Fibroblast of skin of abdomen (primary cell): ENCODE results near the gene ISG15. TPM values are rescaled to one million over a fixed set of nuclear protein-coding genes. Genes with fewer than 3 reads are reported as not detected.

Experiments
- DNase-seq: peaks from one replicate; pipeline ENCODE4 v3.0.0-alpha.2; 2013
- polyA plus RNA-seq, 2 experiments: library from polyadenylated mRNA; unstranded; fragments of 120-200 nt; gene quantifications; one replicate each; pipeline ENCODE4 v1.2.1, GENCODE V29; 2013; ENCODE audit not compliant: insufficient read length in 2 of 2

The ISG15 gene
- 48.7 TPM for polyA plus RNA-seq (2013, experiment 1 of 2; ENCODE audit: insufficient read length)
- polyA plus RNA-seq (2013, experiment 2 of 2; ENCODE audit: insufficient read length): 52.8 TPM

DNA sequence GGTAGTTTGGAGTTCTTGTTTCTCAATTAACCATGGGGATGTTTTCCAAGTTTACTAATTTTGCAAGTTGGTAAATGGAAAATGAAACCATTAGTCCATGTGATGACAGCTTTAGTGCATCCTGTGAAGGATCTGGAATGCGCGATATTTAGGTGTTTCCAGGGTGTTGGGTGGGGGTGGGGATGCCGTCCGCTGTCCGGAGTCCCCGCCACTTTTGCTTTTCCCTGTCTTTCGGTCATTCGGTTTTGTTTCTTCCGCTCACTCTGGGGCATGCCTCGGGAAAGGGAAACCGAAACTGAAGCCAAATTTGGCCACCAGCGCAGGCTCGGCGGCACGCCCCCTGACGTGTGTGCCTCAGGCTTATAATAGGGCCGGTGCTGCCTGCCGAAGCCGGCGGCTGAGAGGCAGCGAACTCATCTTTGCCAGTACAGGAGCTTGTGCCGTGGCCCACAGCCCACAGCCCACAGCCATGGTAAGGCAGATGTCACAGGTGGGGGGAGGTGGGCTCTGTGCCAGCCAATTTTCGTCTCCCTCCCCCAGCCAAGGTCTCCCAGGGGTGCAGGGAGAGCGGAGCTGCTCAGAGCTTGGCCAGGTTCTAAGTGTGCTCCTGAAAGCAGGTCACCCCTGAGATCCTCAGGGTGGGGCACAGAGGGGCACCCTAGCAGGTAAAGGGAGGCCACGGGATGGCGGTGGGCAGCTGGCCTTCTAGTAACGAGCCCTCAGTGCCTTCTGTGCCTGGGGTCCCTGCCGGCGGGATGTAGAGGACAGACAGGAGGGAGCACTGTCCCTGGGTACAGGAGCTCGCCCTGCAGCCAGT, at the start of gene ISG15:
Gene ISG15, plus strand, starts transcription at position 393 of the 817 bp plus-strand sequence. Its CDS starts 77 bp downstream, at position 470.
- DNase-seq: peak; percentile 81

DNA sequence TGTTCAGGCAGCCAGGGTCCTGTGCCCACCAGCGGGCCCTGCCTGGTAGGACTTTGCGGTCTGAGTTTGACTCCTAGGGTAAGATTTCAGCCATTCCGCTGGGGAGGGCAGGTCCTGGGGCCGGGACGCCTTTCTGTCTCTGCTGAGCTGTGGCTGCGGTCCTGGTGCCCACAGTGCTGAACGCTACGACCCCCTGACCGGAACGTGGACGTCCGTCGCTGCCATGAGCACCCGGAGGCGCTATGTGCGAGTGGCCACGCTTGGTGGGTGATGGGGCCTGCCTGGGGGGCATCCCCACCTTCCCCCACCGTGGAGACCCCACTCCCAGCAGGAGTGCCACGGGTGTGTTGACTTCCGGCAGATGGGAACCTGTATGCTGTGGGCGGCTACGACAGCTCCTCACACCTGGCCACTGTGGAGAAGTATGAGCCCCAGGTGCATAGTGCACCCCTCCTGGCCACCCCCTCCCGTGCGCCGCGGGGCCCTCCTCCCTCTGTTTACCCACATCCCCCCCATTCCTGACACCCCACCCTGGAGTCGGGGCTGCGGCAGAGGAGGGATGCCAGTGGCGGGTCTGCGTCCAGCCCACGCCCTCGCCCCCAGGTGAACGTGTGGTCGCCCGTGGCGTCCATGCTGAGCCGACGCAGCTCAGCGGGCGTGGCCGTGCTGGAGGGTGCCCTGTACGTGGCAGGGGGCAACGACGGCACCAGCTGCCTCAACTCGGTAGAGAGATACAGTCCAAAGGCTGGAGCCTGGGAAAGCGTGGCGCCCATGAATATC, 49.4 kb upstream of the ISG15 start:
- DNase-seq: no peak

DNA sequence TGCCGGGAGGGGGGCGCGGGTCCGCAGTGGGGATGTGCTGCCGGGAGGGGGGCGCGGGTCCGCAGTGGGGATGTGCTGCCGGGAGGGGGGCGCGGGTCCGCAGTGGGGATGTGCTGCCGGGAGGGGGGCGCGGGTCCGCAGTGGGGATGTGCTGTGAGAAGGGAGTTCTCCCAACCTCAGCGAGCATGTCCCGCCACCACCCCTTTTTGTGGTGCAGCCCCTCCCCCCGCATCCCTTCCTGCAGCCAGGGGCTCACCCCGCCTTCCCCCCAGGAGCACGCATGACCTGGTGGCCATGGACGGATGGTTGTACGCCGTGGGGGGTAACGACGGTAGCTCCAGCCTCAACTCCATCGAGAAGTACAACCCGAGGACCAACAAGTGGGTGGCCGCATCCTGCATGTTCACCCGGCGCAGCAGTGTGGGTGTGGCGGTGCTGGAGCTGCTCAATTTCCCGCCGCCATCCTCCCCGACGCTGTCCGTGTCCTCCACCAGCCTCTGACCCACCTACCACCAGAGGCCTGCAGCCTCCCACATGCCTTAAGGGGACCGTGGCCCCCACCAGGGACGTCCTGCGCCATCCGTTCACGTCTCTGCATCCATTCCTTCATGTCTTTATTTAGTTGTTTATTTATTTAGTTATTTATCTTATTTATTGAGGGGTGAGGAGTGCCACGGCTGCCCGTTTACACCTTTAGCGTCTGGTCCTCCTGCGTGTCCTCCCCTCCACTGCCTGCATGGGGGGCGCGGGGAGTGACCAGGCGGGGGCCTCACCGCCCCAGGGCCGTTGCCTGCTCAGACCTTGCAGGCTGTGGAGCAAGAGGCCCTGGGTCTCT, 48.4 kb upstream of the ISG15 start:
- DNase-seq: no peak

DNA sequence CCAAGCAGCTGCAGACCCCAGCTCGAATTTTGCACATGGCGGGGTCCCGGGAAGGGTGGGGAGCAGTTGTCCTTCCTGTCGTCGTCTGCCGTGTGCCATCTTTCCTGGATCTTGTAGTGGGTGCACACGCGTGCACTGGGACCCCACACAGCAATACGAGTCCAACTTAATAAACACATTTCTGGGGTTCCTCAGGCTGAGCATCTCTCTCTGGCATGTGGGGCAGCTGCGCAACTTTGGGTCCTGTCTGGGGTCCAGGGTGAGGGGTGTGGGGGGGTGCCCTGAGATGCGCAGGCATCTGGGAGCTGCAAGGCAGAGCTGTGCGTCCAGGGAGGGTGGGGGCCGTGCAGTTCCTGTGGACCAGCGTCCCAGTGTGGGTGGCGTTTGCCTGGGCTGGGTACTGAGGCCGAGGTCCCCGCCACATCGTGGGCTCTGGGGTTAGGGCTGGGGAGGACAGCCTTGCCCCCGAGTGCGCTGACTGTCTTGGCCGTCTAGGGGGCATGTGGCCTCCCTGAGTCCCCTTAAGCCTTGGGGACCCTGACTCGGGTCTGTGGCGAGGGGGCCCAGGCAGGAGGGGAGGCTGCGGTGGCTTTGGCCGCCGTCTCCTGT, 47.7 kb upstream of the ISG15 start:
- no peak for DNase-seq

DNA sequence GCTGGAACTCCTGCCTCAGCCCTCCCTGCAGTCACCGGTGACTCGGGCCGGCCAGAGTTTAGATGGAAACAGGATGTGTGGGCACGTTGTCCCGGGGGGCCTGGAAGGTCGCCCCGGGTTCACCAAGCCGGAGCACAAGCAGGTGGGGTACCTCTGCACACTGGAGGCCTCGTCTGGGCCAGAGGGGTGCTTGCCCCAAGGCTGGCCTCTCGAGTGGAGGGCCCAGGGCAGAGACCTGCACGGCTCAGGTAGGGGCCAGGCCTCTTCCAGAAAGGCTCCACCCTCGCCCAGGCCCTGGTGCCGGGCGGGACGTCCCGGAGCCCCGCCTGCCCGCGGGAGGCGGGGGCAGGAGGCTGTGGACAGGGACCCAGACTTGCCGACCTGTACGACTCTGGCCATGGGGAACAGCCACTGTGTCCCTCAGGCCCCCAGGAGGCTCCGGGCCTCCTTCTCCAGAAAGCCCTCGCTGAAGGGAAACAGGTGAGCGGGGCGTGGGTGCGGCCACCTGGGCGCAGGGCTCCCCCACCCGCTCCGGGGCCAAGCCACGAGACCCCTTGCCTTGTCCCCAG, 47.1 kb upstream of the ISG15 start, which contains the start of gene PLEKHN1:
Gene PLEKHN1, plus strand, starts transcription at position 348 of the 569 bp plus-strand sequence. Its CDS starts 50 bp downstream, at position 398.
- DNase-seq: no peak

DNA sequence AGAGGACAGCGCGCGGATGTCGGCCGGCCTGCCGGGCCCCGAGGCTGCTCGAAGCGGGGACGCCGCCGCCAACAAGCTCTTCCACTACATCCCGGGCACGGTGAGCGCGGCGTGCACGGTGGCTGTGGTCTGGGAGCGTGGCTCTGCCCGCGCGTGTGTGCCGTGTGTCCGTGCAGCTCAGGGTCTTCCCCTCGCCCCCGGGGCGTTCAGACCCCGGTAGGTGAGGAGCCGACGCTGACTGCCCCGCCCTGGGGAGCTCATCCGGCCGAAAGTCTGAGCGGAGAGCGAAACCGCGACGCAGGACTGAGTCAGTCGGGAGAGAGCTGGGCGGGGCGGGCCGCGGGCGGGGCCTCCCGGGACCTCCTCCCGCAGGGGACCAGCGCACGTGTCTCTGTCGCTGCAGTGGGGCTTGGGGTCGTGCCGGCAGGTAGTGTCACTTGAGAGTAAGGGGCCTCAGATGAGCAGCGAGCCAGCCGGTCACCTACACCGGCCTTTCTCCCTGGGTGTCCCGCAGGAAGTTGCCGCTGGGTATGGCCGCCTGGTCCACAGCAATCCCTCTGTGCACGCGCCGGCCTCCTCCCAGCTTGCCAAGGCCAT, 46.5 kb upstream of the ISG15 start:
- peak; percentile 60 for DNase-seq

DNA sequence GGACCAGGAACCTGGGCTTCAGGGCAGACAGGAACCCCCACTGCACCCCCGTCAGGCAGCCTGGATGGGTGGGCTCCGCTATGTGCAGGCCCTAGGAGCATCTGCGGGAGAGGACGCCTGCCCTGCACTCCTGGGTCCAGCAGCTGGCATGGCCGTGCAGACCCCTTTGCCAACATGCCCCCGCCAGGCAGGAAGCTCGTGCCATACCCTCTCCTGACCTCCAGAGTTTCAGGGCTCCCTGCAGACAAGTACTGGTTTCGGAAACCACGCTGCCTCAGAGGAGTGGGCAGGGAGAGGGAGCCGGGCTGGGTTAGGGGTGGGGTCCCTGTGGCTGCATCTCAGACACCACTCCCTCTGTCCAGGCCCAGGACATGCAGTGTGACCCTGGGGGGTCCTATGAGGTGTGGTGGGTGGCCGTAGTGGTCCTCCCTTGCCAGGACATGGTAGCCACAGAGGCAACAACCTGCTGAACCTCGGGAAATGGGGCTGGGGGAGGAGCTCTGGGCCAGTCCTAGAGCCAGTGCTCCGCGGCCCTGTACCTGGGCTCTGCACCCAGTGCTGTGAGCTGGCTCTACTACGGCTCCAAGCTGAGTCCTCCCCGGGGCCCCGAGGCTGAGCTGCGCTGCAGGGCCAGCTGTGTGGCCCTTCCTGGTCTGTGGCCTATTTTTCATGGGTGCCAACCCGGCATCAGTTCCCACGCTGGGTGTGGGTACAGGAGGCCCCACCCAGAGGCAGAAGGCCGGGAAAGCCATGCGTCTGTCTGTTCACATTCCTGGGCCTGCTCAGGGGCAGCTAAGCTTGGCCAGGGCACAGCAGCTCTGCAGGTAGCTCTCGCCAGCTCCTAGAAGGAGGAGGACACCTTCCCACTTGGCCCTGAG, 45.6 kb upstream of the ISG15 start:
- no peak for DNase-seq

DNA sequence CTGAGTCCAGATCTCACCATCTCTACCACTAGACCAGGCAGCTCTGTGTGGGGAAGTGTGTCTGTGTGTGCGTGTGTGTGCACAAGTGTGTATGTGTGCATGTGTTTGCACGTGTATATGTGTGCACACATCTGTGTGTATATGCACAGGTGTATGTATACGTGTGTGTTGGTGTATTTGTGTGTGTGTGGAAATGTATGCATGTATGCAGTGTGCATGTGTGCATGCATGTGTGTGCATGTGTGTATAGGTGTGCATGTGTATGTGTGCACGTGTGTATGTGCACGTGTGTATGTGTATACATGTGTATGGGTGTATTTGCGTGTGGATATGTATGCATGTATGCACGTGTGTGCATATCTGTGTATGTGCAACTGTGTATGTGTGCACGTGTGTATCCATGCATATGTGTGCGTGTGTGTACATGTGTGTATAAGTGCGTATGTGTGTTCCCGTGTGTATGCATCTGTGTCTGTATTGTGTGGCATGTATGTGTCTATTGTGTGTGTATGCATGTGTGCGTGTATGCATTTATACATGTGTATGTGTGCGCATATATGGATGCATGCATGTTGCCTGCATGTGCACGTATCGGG, 43.9 kb upstream of the ISG15 start:
- no peak for DNase-seq

DNA sequence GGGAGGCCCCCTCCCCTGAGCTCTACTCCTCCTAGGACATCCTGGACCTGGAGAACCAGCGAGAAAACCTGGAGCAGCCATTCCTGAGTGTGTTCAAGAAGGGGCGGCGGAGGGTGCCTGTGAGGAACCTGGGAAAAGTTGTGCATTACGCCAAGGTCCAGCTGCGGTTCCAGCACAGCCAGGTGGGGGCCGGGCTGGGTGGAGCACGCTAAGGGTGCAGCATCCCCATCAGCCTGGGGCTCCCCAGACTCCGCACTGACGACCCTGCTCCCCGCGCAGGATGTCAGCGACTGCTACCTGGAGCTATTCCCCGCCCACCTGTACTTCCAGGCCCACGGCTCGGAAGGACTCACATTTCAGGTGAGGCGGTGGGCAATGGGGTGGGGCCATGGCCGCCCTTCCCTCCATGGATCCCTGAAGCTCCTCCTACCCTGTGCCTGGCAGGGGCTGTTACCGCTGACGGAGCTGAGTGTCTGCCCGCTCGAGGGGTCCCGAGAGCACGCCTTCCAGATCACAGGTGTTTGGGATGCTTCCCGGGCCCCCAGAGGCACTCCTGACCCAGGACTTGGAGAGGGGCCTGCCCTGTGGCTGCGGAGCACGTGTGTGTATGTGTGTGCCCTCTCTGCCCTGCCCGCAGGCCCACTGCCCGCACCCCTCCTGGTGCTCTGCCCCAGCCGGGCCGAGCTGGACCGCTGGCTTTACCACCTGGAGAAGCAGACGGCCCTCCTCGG, 42.9 kb upstream of the ISG15 start:
- DNase-seq: no peak

DNA sequence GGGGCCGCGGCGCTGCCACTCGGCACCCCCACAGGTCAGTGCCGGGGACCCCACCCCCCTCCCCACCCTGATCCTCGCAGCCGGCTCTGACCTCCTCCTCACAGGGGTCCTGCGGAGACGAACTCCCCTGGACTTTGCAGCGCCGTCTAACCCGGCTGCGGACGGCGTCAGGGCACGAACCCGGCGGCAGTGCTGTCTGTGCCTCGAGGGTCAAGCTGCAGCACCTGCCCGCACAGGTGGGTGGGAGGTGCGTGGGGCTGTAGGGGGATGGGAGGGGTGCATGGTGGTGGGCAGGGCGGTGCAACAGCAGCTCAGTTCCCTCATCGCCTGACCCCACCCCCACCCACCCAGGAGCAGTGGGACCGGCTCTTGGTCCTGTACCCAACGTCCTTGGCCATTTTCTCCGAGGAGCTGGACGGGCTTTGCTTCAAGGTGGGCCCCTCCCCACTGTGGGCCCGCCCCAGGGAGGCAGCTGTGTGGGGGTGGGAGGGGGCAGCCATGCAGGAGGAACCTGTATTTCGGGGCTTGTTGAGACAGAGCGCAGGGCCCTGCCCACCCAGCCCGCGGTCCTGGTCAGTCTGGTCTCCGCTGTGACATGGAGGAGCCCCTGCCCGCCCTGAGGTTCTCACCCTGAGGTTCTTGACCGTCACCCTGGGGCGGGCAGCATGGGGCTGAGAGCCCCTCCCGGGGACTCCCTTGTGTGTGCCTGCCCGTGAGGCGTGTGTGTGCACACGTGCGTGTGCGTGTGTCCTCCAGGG, 42.1 kb upstream of the ISG15 start:
- DNase-seq: no peak

DNA sequence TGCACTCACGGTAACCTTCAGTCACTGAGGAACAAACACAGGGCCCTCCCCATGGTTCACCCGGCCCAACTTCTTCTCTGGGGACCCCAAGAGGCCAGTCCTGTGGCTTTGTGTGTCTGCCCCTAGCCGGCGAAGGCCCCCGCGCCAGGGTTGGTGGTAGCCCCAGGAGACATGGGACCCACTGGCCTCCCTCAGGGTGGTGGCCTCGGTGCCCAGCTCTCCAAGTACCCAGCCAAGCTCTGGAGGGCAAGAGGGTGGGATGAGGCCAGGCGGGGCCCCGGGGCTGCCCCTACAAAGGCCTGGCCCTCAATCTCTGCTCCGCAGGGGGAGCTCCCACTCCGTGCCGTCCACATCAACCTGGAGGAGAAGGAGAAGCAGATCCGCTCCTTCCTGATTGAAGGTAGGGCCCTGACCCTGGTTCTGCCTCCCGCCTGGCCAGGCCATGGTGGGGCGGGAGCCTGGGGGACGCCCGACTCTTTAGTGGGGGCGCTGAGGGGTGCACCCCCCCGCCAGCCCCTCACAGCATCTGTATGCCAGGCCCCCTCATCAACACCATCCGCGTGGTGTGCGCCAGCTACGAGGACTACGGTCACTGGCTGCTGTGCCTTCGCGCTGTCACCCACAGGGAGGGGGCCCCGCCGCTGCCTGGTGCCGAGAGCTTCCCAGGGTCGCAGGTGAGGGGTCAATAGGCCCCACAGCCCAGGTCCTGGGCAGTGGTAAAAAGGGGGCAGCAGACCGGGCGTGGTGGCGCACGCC, 41.4 kb upstream of the ISG15 start:
- DNase-seq: no peak

DNA sequence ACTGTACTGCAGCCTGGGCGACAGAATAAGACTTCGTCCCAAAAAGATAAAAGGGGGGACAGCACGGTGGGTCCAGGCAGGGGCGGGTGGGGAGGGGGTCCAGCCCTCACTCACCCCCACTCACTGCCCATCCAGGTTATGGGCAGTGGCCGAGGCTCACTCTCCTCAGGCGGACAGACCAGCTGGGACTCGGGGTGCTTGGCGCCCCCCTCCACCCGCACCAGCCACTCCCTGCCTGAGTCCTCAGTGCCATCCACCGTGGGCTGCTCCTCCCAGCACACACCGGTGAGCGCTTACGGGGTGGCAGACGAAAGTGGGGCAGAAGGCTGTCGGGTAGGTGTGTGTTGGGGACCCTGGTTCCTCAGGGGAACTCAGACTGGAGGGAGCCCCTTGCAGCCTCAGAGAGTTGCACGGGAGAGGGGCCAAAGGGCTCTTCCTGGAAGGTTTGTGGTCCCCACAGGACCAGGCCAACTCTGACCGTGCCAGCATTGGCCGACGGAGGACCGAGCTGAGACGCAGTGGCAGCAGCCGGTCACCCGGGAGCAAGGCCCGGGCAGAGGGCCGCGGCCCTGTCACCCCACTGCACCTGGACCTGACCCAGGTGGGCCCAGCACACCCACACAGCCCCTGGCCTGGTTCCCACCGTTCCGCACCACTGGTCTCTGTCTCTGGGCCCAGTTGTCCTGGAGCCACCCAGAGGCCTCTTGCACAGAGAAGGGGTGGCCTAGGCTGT, 40.4 kb upstream of the ISG15 start:
- DNase-seq: no peak

DNA sequence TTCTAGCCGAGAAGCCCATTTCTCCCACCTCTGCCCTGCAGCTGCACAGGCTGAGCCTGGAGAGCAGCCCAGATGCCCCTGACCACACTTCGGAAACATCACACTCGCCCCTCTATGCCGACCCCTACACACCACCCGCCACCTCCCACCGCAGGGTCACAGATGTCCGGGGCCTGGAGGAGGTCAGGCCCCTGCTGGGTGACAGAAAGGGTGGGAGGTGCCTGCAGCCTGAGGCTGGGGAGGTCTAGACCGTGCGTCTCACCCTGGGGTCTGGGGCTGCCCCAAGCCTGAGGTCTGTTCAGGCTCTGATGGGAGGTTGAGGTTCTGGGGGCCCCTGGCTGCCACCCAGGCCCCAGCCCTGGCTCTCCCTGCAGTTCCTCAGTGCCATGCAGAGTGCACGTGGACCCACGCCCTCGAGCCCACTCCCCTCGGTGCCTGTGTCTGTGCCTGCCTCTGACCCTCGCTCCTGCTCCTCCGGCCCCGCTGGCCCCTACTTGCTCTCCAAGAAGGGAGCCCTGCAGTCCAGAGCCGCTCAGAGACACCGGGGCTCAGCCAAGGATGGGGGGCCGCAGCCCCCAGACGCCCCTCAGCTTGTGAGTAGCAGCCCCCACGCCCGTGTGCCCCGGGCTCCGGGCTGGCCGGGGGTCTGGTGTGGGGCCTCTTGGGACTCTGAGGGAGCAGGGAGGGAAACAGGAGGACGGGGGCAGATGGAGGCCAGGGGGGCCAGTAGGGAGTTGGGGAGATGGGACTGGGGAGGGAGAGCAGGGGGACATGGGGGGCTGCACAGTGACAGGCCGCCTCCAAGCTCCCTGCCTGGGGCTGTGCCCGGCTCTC, 39.6 kb upstream of the ISG15 start:
- no peak for DNase-seq

DNA sequence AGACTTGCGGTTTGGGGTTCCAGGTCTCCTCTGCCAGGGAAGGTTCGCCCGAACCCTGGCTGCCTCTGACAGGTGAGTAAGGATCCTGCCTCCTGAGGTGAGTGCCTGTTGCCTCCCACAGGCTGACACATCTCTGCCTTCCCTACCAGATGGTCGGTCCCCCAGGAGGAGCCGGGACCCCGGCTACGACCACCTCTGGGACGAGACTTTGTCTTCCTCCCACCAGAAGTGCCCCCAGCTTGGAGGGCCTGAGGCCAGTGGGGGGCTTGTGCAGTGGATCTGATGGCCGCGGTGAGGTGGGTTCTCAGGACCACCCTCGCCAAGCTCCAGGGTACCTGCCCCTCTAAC, 39.0 kb upstream of the ISG15 start:
- DNase-seq: no peak

DNA sequence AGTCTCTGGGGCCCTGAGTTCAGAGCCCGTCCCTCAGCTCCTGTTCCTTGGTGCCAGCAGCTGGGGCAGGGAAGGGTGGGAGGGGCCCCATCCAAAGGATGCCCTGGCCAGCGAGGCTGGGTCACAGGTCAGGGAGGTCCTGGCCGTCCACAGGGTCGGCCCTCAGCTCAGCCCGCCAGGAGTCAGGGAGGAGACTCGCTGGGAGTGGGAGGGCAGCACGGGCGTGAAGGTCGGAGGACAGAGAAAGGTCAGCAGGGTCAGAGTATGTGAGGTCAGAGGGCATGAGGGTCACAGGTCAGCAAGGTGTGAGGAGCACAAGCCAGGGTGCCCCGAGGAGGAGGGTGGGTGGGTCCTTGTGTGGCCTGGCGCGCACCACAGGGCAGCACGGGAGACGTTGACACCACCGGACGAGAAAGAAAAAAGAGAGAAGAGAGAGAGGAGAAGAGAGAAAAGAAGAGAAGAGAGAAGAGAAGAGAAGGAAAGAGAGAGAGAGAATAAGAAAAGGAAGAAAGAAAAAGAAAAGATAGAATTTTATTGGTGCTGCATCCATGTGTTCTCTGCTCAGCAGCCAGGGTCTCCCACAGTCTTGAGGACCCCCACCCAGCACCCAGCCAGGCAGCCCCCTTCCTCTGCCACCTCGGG, 38.5 kb upstream of the ISG15 start:
- DNase-seq: no peak

DNA sequence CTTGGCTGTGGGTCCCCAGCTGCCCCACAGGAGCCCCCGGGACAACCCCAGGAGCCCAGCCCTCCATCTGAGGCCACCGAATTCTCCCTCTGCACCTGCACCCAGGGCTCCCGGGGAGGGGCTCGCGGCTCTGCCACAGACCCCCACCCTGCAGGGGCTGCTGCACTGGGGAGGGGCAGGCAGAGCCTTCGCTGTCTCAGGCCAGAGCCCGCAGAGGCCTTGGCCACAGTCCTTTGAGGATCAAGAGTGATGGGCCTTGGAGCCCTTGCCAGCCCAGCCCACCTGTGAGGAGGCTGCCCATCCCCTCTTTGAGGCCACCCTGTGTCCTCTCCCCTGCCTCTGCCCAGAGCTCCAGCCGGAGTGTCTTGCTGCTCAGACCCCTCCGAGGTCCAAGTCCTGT, 37.9 kb upstream of the ISG15 start:
- DNase-seq: no peak
